Common myeloid progenitor, CD34-positive (primary cell): Measurements from ENCODE around the gene NUAK1.

Experiments used
- CTCF ChIA-PET: fragments of 350-600 bp; sonication (Branson Sonifier 250); formaldehyde crosslinking; loops from one replicate; lab custom pipeline; 2021; ENCODE audit warnings: antibody characterized with exemption; lab: Charles Lee
- POLR2A ChIA-PET: fragments of 350-600 bp; sonication (Branson Sonifier 250); formaldehyde crosslinking; loops from one replicate; lab custom pipeline; 2021; ENCODE audit warnings: antibody characterized with exemption; lab: Charles Lee
- DNase-seq, 3 donors: peaks; one replicate each; pipeline versions ENCODE4 v3.0.0 to v3.0.0-alpha.2; 2013
- H3K27ac ChIP-seq, 2 experiments: 1 replicate in 1 of 2; 2 replicates in 1 of 2; pipeline ENCODE4 v1.7.0; 2013; ENCODE audit warnings: inconsistent platforms in 2 of 2, low read length in 2 of 2, mild to moderate bottlenecking in 2 of 2, low read depth in 1 of 2, moderate library complexity in 1 of 2; ENCODE audit not compliant: severe bottlenecking in 2 of 2, insufficient read depth in 1 of 2, poor library complexity in 1 of 2
- H3K27me3 ChIP-seq, 5 experiments: replicated peaks in 2 of 5; 1 replicate in 3 of 5; 2 replicates in 2 of 5; pipeline versions ENCODE4 v1.6.1 to v1.7.0; 2013; ENCODE audit warnings: low read length in 4 of 5, mild to moderate bottlenecking in 2 of 5, moderate library complexity in 2 of 5, inconsistent platforms in 1 of 5; ENCODE audit not compliant: insufficient read depth in 5 of 5, control insufficient read depth in 4 of 5
- H3K36me3 ChIP-seq, 4 experiments: 1 replicate in 2 of 4; 2 replicates in 2 of 4; pipeline versions ENCODE4 v1.6.1 to v1.7.0; 2013; ENCODE audit warnings: low read length in 3 of 4, control low read depth in 1 of 4, mild to moderate bottlenecking in 1 of 4; ENCODE audit not compliant: control insufficient read depth in 4 of 4, insufficient read depth in 4 of 4
- H3K4me1 ChIP-seq, 4 experiments: 1 replicate in 3 of 4; 2 replicates in 1 of 4; pipeline versions ENCODE4 v1.6.1 to v1.7.1; 2013; ENCODE audit warnings: low read length in 3 of 4, mild to moderate bottlenecking in 3 of 4, control low read depth in 1 of 4, inconsistent platforms in 1 of 4, moderate library complexity in 1 of 4; ENCODE audit not compliant: control insufficient read depth in 4 of 4, insufficient read depth in 4 of 4; ENCODE audit errors: control extremely low read depth in 1 of 4
- H3K4me3 ChIP-seq, 7 experiments: 1 replicate in 4 of 7; 2 replicates in 3 of 7; pipeline versions ENCODE4 v1.5.1 to v1.7.0; 2013; ENCODE audit warnings: mild to moderate bottlenecking in 7 of 7, low read length in 6 of 7, moderate library complexity in 6 of 7, inconsistent platforms in 2 of 7, low read depth in 2 of 7, control low read depth in 1 of 7; ENCODE audit not compliant: insufficient read depth in 4 of 7, control insufficient read depth in 1 of 7; ENCODE audit errors: extremely low read depth in 1 of 7
- H3K9me3 ChIP-seq, 5 experiments: 1 replicate in 4 of 5; 2 replicates in 1 of 5; pipeline versions ENCODE4 v1.6.1 to v1.7.1; 2013; ENCODE audit warnings: low read length in 4 of 5, mild to moderate bottlenecking in 2 of 5, inconsistent platforms in 1 of 5, low read depth in 1 of 5, moderate library complexity in 1 of 5; ENCODE audit not compliant: control insufficient read depth in 4 of 5, insufficient read depth in 2 of 5; ENCODE audit errors: control extremely low read depth in 1 of 5
- WGBS: methylation state at CpG from one replicate; pipeline ENCODE4 v1.1.5; 2013; ENCODE audit not compliant: insufficient coverage; 5-methylcytosine and 5-hydroxymethylcytosine counted together

The NUAK1 gene

DNA sequence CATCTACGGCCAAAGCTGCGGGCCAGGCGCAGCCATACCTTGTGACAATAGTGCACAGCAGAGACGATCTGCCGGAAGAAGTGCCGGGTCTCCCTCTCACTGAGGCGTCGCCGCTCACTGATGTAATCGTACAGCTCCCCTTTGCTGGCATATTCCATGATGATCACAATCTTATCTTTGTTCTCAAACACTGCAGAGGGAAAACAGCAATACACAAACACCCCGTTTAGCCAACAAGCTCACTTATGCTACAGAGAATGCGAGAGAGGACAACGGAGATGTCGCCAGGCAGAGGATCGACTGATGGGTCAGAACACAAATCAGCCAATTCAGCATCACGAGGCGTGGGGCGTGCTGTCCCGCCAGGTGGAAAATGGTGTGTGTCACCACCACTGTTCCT lies 52.1 kb downstream of the NUAK1 start:
- 95% methylated on average over 17 of the region's 19 CpGs for WGBS
- no peaks in the 10 kb centered on the region for H3K4me1 ChIP-seq
- peaks cover 0 to 2% (median 0%) of the 10 kb centered on the region in 5 experiments for H3K9me3 ChIP-seq
- no peak for DNase-seq
- H3K27ac ChIP-seq = no peak overlapping the region
- H3K36me3 ChIP-seq = no peaks in the 10 kb centered on the region
- CTCF ChIA-PET = no interaction called here
- no peak overlapping the region for H3K4me3 ChIP-seq
- POLR2A ChIA-PET = no interaction called here
- H3K27me3 ChIP-seq = peaks cover 0 to 31% (median 4%) of the 10 kb centered on the region in 5 experiments

DNA sequence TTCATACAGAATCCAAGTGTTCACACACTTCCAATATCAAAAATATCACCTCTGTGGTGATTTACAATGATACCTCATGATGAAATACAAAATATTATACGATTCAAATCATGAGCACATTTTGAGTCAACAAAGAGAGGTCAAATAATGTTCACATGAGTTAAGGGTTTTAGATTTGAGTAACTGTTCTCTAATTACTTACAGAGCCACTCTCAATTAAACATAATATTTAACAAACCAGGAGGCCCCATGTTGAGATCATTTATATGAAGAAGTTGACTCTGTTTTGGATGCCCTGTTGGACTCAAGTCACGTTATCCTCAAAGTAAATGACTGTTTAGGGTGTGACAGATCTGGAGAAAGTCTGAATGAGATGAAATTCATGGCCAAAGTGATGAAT lies 53.5 kb downstream of the NUAK1 start:
- DNase-seq = no peak
- ChIA-PET POLR2A (no interaction called here), CTCF (no interaction called here)
- peaks cover 0 to 33% (median 4%) of the 10 kb centered on the region in 5 experiments for H3K27me3 ChIP-seq
- H3K4me3 ChIP-seq = no peak overlapping the region
- H3K4me1 ChIP-seq = no peaks in the 10 kb centered on the region
- no peak overlapping the region for H3K27ac ChIP-seq
- no peaks in the 10 kb centered on the region for H3K36me3 ChIP-seq
- 100% methylated on average over 1 of the region's 2 CpGs for WGBS
- peaks cover 0 to 2% (median 0%) of the 10 kb centered on the region in 5 experiments for H3K9me3 ChIP-seq

GRCh38 chr12:106084759-106085158 lies 54.0 kb downstream of the NUAK1 start:
- Histone ChIP-seq H3K36me3 (no peaks in the 10 kb centered on the region), H3K27me3 (peaks cover 0 to 33% (median 4%) of the 10 kb centered on the region in 5 experiments), H3K4me1 (no peaks in the 10 kb centered on the region), H3K4me3 (no peak overlapping the region), H3K9me3 (peaks cover 0 to 2% (median 0%) of the 10 kb centered on the region in 5 experiments), H3K27ac (no peak overlapping the region)
- DNase-seq = no peak
- ChIA-PET CTCF (no interaction called here), POLR2A (no interaction called here)
- no CpG with 5 or more reads among the region's 3 CpGs for WGBS

- H3K9me3 ChIP-seq = peaks cover 0 to 2% (median 0%) of the 10 kb centered on the region in 5 experiments
- no peak overlapping the region for H3K4me3 ChIP-seq
- peaks cover 0 to 36% (median 6%) of the 10 kb centered on the region in 5 experiments for H3K27me3 ChIP-seq
- H3K4me1 ChIP-seq = no peaks in the 10 kb centered on the region
- H3K36me3 ChIP-seq = no peaks in the 10 kb centered on the region
- DNase-seq = no peak
- WGBS = 40% methylated on average over 9 of the region's 10 CpGs
- H3K27ac ChIP-seq = no peak overlapping the region
- POLR2A ChIA-PET = no interaction called here
- CTCF ChIA-PET = no interaction called here
These were observed 54.6 kb downstream of the NUAK1 start for GRCh38 chr12:106084014-106084671.

GRCh38 chr12:106082216-106083175 lies 56.3 kb downstream of the NUAK1 start:
- WGBS = 93% methylated on average over 12 of the region's 15 CpGs
- CTCF ChIA-PET = interaction anchor here (0.5 to 0.6 kb wide), 2 partner anchors 266 to 765 kb away, joined by 3 to 4 read pairs; no protein-coding TSS in a partner anchor
- POLR2A ChIA-PET = no interaction called here
- DNase-seq = no peak
- H3K9me3 ChIP-seq = peaks cover 0 to 2% (median 0%) of the 10 kb centered on the region in 5 experiments
- no peak overlapping the region for H3K27ac ChIP-seq
- H3K27me3 ChIP-seq = peaks cover 0 to 42% (median 6%) of the 10 kb centered on the region in 5 experiments
- H3K36me3 ChIP-seq = no peaks in the 10 kb centered on the region
- H3K4me1 ChIP-seq = no peaks in the 10 kb centered on the region
- H3K4me3 ChIP-seq = no peak overlapping the region

DNA sequence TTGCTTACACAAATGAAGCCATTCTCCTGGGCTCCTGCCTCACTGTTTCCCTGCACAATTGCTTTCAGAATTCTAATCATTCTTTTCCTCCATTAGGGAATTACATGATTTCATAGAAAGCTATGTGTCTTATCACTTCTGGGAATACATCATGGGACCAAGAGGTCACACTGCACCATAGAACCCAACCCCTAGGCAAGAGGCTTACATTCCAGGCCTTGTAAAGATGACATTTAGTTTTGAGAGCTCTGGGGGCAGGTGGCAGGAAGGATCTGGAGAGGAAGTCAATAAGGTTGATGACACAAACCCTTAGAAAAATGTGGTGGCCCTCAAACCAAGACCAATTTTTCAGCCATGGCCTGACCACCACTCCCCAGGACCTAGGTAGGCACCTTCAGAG lies 57.1 kb downstream of the NUAK1 start:
- no peaks in the 10 kb centered on the region for H3K36me3 ChIP-seq
- peaks cover 0 to 2% (median 0%) of the 10 kb centered on the region in 5 experiments for H3K9me3 ChIP-seq
- DNase-seq = no peak
- H3K4me1 ChIP-seq = no peaks in the 10 kb centered on the region
- ChIA-PET CTCF (interaction anchor here (0.5 to 0.6 kb wide), 2 partner anchors 267 to 764 kb away, joined by 3 to 4 read pairs; no protein-coding TSS in a partner anchor), POLR2A (no interaction called here)
- no peak overlapping the region for H3K27ac ChIP-seq
- H3K27me3 ChIP-seq = peaks cover 0 to 38% (median 6%) of the 10 kb centered on the region in 5 experiments
- no peak overlapping the region for H3K4me3 ChIP-seq

DNA sequence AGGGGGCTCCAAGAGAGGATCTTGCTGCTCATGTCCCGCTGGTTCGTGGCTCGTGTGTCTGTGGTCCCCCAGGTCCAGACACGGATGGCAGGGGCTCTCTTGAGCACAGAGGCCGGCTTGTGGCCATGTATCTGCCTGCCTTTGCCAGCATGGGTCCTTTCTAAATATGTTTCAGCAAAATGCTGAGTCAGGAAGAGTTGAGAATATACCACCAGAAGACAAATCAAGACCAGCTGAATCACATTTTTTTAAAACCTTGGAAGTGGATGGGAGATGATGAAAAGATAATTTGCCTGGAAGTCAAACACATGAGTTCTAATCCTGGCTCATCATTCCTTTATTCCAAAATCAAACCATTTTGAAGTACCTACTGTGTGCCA lies 58.0 kb downstream of the NUAK1 start:
- POLR2A ChIA-PET = no interaction called here
- H3K4me3 ChIP-seq = no peak overlapping the region
- H3K27me3 ChIP-seq = peaks cover 0 to 34% (median 6%) of the 10 kb centered on the region in 5 experiments
- peaks cover 0 to 2% (median 0%) of the 10 kb centered on the region in 5 experiments for H3K9me3 ChIP-seq
- no peaks in the 10 kb centered on the region for H3K36me3 ChIP-seq
- 100% methylated on average over 4 of the region's 5 CpGs for WGBS
- no peaks in the 10 kb centered on the region for H3K4me1 ChIP-seq
- DNase-seq = no peak
- H3K27ac ChIP-seq = no peak overlapping the region
- CTCF ChIA-PET = no interaction called here
